Superior temporal gyrus (tissue), 1 donor: ENCODE results near the gene SLC51B.
A peak's percentile ranks its signal among the peaks of the same experiment; 100 is the strongest.
"Not testable (repeated sequence)": the region's sequence is repeated elsewhere in the genome, so short reads cannot be mapped to it uniquely, and the experiment has no call there.

Experiments
- DNase-seq: peaks from one replicate; pipeline ENCODE4 v3.0.0-alpha.2; 2016; ENCODE audit errors: extremely low spot score

SLC51B gene

DNA sequence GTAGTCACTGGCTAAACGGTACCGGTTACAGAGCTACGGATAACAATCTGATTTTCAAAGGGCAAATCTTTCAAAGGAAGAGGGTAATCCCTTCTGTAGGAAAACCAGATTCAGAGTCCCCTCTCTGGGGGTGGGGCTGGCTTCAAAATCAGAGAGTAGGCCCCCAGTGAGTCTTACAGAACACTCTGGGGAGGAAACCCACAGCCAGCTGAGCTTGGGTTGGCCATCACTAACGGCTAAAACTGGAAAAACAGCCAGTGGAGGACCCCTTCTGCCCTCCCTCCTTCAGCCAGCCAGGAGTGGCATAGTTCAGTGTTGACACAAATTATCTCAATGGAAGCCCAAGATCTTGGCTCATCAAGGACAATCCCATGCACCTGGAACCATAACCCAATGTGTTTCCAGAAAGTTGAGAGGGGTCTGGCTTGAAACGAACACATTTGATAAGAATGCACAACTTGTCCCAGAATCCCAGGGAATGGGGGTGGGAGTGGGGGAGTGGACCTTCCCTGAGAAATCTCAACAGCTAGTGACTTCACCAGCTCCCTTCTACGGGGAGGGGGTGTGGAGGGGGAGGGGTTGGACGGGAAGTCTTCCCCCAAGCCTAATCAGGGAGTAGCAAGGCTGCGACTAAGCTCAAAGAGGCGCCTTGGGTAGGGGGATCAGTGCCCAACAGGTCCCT is 21.6 kb downstream of the SLC51B start:
- no peak for DNase-seq

DNA sequence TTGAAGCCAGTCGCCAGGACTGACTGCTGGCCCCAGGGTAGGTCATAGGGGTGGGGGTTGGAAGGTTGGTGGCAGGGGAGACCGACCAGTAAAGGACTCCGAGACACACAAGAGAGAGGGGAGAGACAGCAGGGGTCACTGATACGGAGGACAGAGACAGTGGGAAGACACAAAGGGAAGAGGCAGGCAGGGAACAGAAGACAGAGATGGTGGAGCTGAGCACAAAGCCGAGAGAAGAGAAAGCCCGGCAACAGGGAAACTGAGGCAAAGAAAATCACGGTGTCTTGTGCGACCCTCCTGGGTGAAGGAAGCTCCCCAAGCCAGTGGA is 22.1 kb downstream of the SLC51B start:
- no peak for DNase-seq

DNA sequence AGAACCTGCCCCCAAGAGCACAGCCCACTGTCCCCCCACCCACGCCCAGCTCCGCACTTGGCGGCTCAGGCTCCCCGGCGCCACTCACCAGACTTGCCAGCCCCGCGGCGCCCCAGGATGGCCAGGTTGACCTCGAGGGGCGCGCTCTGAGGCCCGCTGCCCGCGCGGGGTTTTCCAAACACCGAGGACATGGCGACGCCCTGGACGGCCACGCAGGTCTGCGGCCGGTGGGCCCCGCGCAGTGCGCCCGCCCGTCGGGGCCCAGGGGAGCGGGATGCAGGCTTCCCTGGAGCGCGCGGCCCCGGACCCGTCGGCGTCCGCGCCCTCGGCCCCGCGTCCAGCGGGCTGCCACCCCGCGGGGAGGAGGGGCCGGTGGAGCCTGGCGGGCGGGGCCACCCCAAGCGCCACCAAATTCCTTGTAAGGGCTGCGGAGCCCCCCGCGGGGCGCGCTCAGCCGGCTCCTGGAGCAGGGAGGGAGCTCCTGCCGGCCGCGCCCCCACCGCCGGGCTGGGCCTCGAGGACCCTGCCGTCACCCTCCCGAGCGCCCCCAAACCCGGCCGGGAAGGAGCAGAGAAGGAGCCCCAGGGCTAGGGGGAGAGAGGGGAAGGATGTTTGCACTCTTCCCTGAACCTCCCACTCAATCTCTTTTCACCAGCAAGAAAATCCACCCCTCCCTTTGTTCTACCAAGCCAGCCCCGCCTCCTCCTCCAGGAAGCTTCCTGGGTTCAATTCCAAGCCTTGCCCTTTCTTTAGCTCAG is 22.6 kb downstream of the SLC51B start, which contains the start of gene RASL12:
RASL12 (minus strand) TSS at position 347 of the 758 bp plus-strand sequence; CDS start at position 191, 156 bp downstream.
- no peak for DNase-seq

DNA sequence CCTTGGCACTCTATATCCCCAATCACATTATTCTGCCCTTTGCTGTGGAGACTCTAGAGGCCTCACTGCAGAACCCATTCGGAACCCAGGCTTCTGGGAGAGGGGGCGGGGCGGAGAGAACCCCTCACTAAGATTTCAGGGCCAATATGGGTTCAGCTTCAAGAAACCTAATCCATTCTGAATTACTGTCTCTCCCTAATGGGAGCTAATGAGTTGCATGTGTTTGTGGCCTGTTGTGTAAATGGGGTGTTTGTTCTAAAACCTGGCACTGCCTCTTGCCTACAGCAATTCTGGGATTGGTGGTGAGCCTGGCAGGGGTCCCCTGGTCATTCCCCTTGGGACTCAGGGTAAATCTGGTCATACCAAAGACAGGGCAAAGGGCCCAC is 23.2 kb downstream of the SLC51B start:
- DNase-seq = no peak

DNA sequence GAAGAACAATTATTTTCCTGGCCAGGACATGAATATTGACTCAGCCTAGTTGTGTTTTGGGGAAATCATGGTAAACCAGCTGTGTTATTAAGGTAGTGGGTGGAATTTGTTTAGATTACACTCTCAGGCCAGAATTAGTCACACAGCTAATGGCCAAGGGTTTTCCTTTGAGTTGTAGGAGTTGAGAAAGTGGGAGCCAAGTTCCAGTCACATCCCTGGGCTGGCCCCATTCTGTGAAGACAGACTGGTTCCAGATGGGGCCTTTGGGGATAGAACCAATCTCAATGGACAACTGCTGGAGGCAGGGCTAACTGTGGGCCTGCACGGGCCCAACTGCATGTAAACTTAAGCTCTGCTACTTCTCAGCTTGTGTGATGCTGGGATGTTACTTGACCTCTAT is 24.0 kb downstream of the SLC51B start:
- DNase-seq = no peak

DNA sequence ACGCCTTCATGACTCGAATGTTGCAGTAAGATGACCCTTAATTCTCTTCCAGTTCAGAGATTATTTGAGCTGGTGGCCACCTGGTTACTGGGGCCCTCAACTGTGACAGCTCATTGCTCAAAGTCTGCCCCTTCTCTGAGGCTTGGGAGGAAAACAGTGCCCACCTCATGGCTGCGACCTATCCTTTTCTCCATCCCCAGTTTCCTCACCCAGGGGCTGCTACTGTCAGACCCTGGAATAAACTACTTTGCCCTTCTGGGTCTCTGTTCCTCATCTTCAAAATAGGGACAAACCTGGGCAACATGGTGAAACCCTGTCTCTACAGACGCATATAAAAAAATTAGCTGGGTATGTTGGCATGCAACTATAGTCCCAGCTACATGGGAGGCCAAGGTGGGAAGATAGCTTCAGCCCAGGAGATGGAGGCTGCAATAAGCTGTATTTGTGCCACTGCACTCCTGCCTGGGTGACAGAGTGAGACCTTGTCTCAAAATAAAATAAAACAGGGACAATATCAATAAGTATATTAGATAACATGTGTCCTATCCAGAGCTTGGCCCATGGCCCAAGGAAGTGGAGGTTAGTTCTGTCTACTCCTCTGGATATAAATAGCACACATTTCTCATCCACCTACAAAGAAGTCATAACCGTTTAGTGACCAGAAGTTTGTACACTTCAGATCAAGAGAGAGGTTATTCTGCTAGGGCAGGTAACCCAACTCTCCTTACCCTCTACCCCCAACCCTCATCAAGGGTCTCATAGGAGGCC is 24.8 kb downstream of the SLC51B start:
- DNase-seq = no peak

DNA sequence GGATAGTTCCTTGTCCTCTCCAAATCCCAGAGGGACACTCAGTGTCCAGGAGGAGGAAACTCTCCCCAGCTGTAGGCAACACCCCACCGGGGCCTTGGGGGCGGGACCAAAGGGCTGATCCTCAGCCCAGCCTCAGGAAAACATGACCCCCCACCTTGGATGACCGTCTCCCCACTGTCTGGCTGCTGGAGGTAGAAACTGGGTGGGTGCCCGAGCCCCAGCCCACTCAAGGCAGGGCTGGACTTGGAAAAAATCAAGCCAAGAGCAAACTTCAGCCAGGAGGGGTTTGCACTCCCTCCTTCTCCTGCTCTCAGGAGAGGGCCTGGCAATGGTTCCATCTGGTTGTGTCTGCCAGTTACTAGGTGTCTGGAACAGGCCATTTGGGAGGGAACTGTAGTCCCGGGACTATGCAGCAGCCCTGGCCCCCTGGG is 26.2 kb downstream of the SLC51B start:
- DNase-seq = no peak

DNA sequence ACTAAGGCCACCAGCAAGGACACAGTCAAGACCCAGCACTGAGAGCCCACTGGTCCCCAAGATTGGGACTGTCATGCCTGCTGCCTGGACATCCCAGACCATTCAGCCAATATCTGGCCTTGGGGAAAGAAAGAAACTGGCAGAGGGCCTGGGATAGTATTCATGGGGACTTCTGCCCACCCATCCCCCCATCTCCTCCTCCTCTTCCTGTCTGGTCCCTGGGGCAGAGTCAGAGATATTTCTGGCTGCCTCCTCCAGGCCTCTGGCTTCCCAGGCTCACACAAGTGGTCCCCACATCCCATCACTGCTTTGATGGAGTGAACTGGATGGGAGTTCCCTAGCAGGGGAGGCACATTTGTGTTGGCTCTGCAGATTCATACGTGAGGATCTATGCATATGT is 26.8 kb downstream of the SLC51B start:
- no peak for DNase-seq

DNA sequence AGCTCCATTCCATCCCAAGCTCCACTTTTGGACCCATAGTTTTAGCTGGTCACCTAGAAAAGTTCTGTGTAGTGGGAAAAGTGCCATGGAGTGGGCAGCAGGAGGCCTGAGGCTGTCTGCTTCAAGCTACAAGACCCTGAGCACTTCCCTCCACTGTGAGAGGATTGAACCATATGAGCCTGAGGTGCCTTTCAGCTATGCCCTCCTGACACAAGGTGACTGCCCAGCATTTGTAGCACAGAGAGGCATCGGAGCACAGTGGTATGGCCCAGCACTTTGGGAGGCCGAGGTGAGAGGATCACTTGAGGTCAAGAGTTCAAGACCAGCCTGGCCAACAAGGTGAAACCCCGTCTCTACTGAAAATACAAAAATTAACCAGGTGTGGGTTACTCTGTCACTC is 27.4 kb downstream of the SLC51B start:
- no peak for DNase-seq

DNA sequence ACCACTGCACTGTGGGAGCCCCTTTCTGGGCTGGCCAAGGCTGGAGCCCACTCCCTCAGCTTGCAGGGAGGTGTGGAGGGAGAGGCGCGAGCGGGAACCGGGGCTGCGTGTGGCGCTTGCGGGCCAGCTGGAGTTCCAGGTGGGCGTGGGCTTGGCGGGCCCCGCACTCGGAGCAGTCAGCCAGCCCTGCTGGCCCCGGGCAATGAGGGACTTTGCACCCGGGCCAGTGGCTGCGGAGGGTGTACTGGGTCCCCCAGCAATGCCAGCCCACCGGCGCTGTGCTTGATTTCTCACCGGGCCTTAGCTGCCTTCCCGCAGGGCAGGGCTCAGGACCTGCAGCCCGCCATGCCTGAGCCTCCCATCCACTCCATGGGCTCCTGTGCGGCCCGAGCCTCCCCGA is 29.8 kb downstream of the SLC51B start:
- DNase-seq = not testable (repeated sequence)

DNA sequence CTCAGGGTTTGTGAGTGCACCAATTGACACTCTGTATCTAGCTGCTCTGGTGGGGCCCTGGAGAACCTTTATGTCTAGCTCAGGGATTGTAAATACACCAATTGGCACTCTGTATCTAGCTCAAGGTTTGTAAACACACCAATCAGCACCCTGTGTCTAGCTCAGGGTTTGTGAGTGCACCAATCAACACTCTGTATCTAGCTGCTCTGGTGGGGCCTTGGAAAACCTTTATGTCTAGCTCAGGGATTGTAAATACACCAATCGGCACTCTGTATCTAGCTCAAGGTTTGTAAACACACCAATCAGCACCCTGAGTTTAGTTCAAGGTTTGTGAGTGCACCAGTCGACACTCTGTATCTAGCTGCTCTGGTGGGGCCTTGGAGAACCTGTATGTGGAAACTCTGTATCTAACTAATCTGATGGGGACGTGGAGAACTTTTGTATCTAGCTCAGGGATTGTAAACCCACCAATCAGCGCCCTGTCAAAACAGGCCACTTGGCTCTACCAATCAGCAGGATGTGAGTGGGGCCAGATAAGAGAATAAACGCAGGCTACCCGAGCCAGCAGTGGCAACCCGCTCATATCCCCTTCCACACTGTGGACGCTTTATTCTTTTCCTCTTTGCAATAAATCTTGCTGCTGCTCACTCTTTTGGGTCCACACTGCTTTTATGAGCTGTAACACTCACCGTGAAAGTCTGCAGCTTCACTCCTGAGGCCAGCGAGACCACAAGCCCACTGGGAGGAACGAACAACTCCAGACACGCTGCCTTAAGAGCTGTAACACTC is 30.6 kb downstream of the SLC51B start:
- DNase-seq = not testable (repeated sequence)

DNA sequence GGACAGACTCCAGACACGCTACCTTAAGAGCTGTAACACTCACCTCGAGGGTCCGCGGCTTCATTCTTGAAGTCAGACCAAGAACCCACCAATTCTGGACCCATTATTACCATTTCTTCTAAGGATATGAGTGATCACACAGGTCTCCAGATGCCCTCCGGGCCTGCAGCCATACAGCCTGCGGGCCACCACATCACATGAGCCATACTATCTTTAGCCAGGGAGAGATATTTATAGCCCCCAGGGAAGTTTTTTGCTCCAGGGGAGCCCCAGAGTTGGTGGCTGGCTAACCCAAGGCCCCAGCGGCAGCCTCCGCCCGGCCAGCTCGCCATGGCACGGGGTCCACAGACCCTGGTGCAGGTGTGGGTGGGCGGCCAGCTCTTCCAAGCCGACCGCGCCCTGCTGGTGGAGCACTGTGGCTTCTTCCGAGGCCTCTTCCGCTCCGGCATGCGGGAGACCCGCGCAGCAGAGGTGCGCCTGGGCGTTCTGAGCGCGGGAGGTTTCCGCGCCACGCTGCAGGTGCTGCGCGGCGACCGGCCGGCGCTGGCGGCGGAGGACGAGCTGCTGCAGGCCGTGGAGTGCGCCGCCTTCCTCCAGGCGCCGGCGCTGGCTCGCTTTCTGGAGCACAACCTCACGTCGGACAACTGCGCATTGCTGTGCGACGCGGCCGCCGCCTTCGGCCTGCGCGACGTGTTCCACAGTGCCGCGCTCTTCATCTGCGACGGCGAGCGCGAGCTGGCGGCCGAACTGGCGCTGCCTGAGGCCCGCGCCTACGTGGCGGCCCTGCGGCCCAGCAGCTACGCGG is 31.5 kb downstream of the SLC51B start, which contains the start of gene KBTBD13:
KBTBD13 (plus strand) TSS at position 261 of the 805 bp plus-strand sequence; CDS start at position 331, 70 bp downstream.
- no peak for DNase-seq

DNA sequence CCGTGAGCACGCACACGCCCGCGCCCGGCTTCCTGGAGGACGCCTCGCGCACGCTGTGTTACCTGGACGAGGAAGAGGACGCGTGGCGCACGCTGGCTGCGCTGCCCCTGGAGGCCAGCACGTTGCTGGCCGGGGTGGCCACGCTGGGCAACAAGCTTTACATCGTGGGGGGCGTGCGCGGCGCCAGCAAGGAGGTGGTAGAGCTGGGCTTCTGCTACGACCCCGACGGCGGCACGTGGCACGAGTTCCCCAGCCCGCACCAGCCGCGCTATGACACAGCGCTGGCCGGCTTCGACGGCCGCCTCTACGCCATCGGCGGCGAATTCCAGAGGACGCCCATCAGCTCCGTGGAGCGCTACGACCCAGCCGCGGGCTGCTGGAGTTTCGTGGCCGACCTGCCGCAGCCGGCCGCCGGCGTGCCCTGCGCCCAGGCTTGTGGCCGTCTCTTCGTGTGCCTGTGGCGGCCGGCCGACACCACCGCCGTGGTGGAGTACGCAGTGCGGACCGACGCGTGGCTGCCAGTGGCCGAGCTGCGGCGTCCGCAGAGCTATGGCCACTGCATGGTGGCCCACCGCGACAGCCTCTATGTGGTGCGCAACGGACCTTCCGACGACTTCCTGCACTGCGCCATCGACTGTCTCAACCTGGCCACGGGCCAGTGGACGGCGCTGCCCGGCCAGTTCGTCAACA is 32.2 kb downstream of the SLC51B start:
- no peak for DNase-seq

DNA sequence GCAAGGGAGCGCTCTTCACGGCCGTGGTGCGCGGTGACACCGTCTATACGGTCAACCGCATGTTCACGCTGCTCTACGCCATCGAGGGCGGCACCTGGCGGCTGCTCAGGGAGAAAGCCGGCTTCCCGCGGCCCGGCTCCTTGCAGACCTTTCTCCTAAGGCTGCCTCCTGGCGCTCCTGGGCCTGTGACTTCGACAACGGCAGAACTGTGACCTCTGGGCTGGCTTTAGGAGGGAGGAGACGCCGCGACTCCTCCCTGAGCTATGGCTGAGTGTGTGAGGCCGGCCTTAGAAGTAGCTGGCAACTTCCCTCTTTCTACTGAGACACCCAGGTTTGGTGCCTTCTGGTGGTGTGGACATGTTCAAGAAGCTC is 32.8 kb downstream of the SLC51B start:
- DNase-seq = no peak

DNA sequence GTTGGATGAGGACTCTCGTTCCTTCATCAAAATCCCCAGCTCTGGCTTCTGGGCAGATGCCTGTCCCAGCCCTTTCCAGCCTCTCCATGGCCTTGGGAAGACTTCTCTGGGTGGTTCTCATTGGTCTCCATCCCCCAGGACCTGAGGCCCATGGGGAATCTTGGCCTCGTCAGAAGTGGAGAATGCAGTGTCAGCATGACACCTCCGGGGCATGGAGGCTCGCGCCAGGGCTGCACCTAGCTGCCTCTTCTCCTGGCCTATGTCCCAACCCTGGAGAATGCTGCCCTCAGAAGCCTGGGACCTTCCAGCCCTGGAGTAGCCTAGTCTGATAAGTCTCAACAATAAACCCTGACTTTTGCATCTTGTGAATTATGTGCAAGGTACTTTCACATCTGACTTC is 34.4 kb downstream of the SLC51B start:
- DNase-seq = no peak

DNA sequence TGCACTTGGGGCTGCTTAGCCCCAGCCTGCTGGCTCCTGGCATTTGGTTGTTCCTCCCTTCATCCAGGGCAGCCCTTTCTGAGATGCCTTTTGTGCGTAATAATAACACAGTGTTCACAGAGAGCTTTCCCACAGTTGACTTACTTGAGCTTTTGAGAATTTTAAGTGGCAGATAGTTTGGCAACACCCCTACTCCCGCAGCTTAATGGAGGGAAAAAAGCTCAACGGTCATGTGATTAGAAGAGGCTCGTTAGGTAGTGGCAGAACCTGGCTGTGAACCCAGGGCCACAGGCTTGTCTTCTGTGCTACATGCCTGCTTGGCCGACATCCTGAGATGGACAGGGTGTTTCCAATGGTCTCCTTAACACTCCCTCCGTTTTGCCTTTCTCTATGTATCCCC is 36.1 kb downstream of the SLC51B start:
- DNase-seq = no peak

DNA sequence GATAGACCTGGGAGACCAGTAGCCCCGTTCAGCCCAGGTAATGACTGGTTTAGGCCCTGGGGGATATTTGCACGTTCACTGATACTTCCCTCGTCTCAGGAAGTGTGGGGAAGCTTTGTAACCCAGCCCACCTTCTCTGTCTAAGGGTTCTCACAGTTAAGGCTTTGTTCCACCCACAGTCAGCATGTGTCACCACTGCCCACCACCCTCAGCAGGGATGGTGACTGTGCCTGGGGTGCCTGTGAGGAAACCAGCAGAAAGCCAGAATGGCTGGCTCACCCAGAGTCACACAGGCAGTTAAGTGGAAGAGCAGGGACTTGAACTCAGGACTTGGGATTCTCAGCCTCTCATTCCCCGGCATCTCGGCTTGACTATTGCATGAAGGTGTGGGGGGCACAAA is 36.6 kb downstream of the SLC51B start:
- DNase-seq = no peak

DNA sequence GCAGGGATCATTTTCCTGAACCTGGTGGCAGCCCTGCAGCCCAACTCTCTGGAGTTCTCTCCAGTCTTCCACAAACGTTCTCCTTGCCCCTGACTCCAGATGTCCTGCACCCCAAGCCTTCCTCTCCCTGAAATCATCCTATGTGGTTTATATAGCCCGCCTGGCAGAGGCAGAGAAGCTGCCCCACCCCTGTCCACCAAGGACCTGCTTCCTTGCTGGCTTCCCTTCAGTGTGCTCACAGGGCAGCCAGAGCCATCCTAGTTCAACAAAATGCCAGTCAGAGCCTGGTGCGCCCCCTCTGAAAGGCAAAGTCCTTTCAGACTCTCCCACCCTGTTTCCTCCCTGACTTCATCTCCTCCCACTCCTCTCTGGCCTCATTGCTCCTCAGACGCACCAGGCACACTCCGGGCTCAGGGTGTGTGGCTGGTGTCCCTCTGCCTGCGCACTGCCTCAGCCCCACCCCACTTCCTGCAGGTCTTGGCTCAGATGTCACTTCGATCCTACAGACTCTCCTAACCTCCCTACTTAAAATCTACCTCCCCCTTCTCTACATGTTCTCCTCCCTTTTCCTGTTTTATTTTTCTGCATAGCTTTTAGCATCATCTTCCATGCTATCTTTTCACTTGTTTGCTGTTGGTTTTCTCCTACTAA is 37.2 kb downstream of the SLC51B start:
- no peak for DNase-seq

DNA sequence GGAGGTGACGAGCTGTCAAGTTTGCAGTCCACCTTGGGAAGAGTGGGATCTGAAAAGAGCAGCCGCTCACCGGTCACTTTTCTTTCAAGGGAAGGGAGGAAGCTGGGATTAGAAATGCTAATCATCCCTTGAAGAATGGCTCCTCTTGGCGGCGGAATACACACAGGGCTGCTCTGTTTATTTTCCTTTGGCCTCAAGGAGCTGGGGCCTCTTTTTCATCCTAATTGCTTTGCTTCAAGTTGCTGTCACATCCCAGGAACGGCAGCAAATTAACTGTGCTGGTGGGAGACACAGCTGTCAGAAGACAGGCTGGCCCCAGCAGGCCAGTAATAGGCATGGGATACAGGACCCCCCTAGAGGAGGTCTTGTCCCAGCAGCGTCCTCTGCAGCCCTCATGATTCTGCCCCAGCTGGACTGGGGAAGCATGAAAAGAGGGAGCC is 38.1 kb downstream of the SLC51B start:
- DNase-seq = peak; percentile 63
